Erythroblast (primary cell): ENCODE results near the gene PRODH2.

Source experiments
- GATA1 ChIP-seq: IDR thresholded peaks from 2 replicates; pipeline ENCODE4 v1.6.1; 2011; ENCODE audit warnings: low read depth, mild to moderate bottlenecking, control low read depth, low read length, moderate library complexity
- POLR2A ChIP-seq: IDR thresholded peaks from 2 replicates; pipeline ENCODE4 v1.6.1; 2011; ENCODE audit warnings: mild to moderate bottlenecking, low read length

DNA sequence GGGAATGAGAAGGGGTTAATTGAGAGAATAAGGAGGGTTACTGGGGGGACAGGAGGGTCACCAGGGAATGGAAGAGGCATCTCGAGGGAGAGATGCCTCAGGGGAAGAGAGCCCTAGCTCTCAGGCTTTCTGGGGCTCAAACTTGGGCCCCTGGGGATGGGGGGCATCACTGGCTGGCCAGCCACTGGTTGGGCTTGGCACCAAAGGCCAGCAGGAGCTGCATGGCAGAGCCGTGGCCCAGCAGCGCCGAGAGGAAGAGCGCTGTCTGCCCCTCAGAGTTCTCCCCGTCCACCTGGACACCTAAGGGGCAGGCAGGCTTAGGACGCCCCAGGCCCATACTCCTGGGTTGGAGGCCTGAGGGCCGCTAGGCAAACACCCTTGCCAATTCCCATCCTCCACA lies 19.8 kb downstream of the PRODH2 start:
- no peak for TF ChIP-seq POLR2A
- no peak for TF ChIP-seq GATA1
